Endothelial cell of umbilical vein (primary cell): Measurements from ENCODE around the gene CPNE1. TPM values are rescaled to one million over a fixed set of nuclear protein-coding genes. Genes with fewer than 3 reads are reported as not detected.

ENCODE experiments used
- BruUV-seq: library from RNA; stranded (reverse); fragments of 400-500 nt; replicated peaks from 2 replicates; lab custom pipeline; 2021; lab: Mats Ljungman, UMichigan
- CTCF ChIA-PET: fragments of 300-600, 350-600 bp; sonication (Branson Sonifier 250); formaldehyde crosslinking; loops from one replicate; lab custom pipeline; 2021; ENCODE audit warnings: antibody characterized with exemption, inconsistent platforms; lab: Charles Lee
- POLR2A ChIA-PET: fragments of 300-600, 350-600 bp; sonication (Branson Sonifier 250); formaldehyde crosslinking; loops from one replicate; lab custom pipeline; 2021; ENCODE audit warnings: antibody characterized with exemption, inconsistent platforms; lab: Charles Lee
- DNase-seq: peaks from one replicate; pipeline ENCODE4 v3.0.0-alpha.2; 2011; ENCODE audit warnings: low read depth, low spot score
- FAIRE-seq: peaks from 2 replicates; lab custom pipeline; 2011; peaks lifted over from hg19 to GRCh38; lab: Jason Lieb, UNC
- H2AFZ ChIP-seq: 2 replicates; pipeline ENCODE4 v1.6.0; 2012; ENCODE audit warnings: low read depth, low read length, control low read depth, inconsistent platforms
- H3K27ac ChIP-seq: 2 replicates; pipeline ENCODE4 v1.5.1; 2011; ENCODE audit warnings: low read depth, mild to moderate bottlenecking, control low read depth, low read length, moderate library complexity; ENCODE audit not compliant: insufficient read depth
- H3K27me3 ChIP-seq, 2 experiments: 2 replicates each; pipeline versions ENCODE4 v1.6.0 to v1.6.1; 2011; ENCODE audit warnings: low read length in 2 of 2, mixed read lengths in 1 of 2; ENCODE audit not compliant: control insufficient read depth in 2 of 2, insufficient read depth in 2 of 2
- H3K36me3 ChIP-seq, 2 experiments: 2 replicates in 1 of 2; 3 replicates in 1 of 2; pipeline ENCODE4 v1.5.1; 2011; ENCODE audit warnings: low read length in 2 of 2, mild to moderate bottlenecking in 1 of 2, moderate library complexity in 1 of 2; ENCODE audit not compliant: control insufficient read depth in 2 of 2, insufficient read depth in 2 of 2; ENCODE audit errors: extremely low read depth in 1 of 2
- H3K4me1 ChIP-seq: 3 replicates; pipeline ENCODE4 v1.5.1; 2011; ENCODE audit warnings: mild to moderate bottlenecking, low read length; ENCODE audit not compliant: control insufficient read depth, insufficient read depth; ENCODE audit errors: extremely low read depth
- H3K4me2 ChIP-seq: 2 replicates; pipeline ENCODE4 v1.6.1; 2011; ENCODE audit warnings: low read length, control low read depth, mixed read lengths; ENCODE audit not compliant: insufficient read depth
- H3K4me3 ChIP-seq, 3 experiments: fragments of 200-600 bp in 1 of 3; sonication (generic), shearing (Covaris generic) in 1 of 3; replicated peaks in 1 of 3; 2 replicates each; pipeline ENCODE4 v1.5.1; 2011 to 2016; ENCODE audit warnings: control low read depth in 3 of 3, low read length in 3 of 3, mild to moderate bottlenecking in 2 of 3, inconsistent platforms in 1 of 3, low read depth in 1 of 3, moderate library complexity in 1 of 3; ENCODE audit not compliant: insufficient read depth in 1 of 3
- H3K79me2 ChIP-seq: 2 replicates; pipeline ENCODE4 v1.6.0; 2012; ENCODE audit warnings: low read length, inconsistent platforms; ENCODE audit not compliant: control insufficient read depth, insufficient read depth
- H3K9ac ChIP-seq: replicated peaks from 2 replicates; pipeline ENCODE3; 2011; ENCODE audit warnings: low read length, control low read depth; ENCODE audit not compliant: insufficient read depth; ENCODE audit errors: extremely low read depth
- H3K9me1 ChIP-seq: replicated peaks from 3 replicates; pipeline ENCODE4 v1.6.0; 2011; ENCODE audit warnings: mild to moderate bottlenecking, low read length; ENCODE audit not compliant: control insufficient read depth, insufficient read depth; ENCODE audit errors: extremely low read depth
- H3K9me3 ChIP-seq: replicated peaks from 2 replicates; pipeline ENCODE4 v1.5.1; 2012; ENCODE audit warnings: low read length, inconsistent platforms; ENCODE audit not compliant: control insufficient read depth, insufficient read depth
- H4K20me1 ChIP-seq: replicated peaks from 2 replicates; pipeline ENCODE3; 2011; ENCODE audit warnings: mild to moderate bottlenecking, low read length; ENCODE audit not compliant: control insufficient read depth, insufficient read depth; ENCODE audit errors: extremely low read depth
- EZH2 ChIP-seq: IDR thresholded peaks from 2 replicates; pipeline ENCODE4 v1.6.1; 2012; ENCODE audit warnings: borderline replicate concordance, low read depth, mild to moderate bottlenecking, moderate library complexity, low read length, inconsistent platforms; ENCODE audit not compliant: severe bottlenecking
- FOS ChIP-seq: IDR thresholded peaks from 2 replicates; pipeline ENCODE4 v1.6.1; 2011; ENCODE audit warnings: mild to moderate bottlenecking, low read length, moderate library complexity, borderline replicate concordance; ENCODE audit not compliant: insufficient read depth
- GATA2 ChIP-seq: IDR thresholded peaks from 2 replicates; pipeline ENCODE4 v1.7.0; 2011; ENCODE audit warnings: low read depth, mild to moderate bottlenecking, moderate library complexity, mixed read lengths, low read length; ENCODE audit not compliant: insufficient read length, insufficient read depth
- JUN ChIP-seq: IDR thresholded peaks from 2 replicates; pipeline ENCODE4 v1.6.1; 2011; ENCODE audit warnings: borderline replicate concordance, low read depth; ENCODE audit not compliant: insufficient read length, insufficient read depth
- MYC ChIP-seq: IDR thresholded peaks from one replicate; pipeline ENCODE4 v1.6.1; 2011; ENCODE audit warnings: mild to moderate bottlenecking, low read depth, low read length
- POLR2A ChIP-seq: IDR thresholded peaks from 2 replicates; pipeline ENCODE4 v1.6.1; 2012; ENCODE audit warnings: low read depth, mild to moderate bottlenecking, control low read depth, low read length
- POLR2AphosphoS5 ChIP-seq: IDR thresholded peaks from 2 replicates; pipeline ENCODE4 v1.6.1; 2012; ENCODE audit warnings: low read depth, mild to moderate bottlenecking, control low read depth, low read length, moderate library complexity; ENCODE audit not compliant: insufficient read depth
- dilution Hi-C: fragments of 300-500 bp; cut with MboI; formaldehyde crosslinking; loops from one replicate; pipeline ENCODE4 v1.15.0; 2019; ENCODE audit warnings: low sequenced_read_pairs; ENCODE audit not compliant: extremely low pct_ligation_motif_present
- intact Hi-C: fragments of 100-400 bp; cut with micrococcal nuclease; formaldehyde crosslinking; loops from one replicate; pipeline ENCODE4 v1.10.0; 2022
- polyA plus RNA-seq, 4 experiments: library from polyadenylated mRNA; depleted of rRNA in 3 of 4; stranded (reverse) in 3 of 4; unstranded in 1 of 4; fragments of >200 nt; gene quantifications; 2 replicates each; pipeline versions ENCODE4 v1.2.1 to v1.2.3, GENCODE V29; 2011 to 2012; ENCODE audit warnings: missing spikeins in 1 of 4
- total RNA-seq: library from RNA; stranded (reverse); gene quantifications from 2 replicates; pipeline ENCODE4 v1.2.3, GENCODE V29; 2021
- TF ChIP-seq, protein P1 (sequence below): IDR thresholded peaks from 2 replicates; pipeline ENCODE4 v1.6.1; 2011; ENCODE audit not compliant: insufficient read depth, insufficient read length
- TF ChIP-seq, protein P2 (sequence below), 2 donors: IDR thresholded peaks; 1 replicate in 1 of 2; 2 replicates in 1 of 2; pipeline ENCODE4 v1.5.1; 2011; ENCODE audit warnings: low read length in 2 of 2, mild to moderate bottlenecking in 2 of 2, moderate library complexity in 2 of 2, control low read depth in 1 of 2, inconsistent platforms in 1 of 2, low read depth in 1 of 2; ENCODE audit not compliant: insufficient read depth in 1 of 2; ENCODE audit errors: extremely low read depth in 1 of 2

Gene CPNE1
- total and polyA plus RNA-seq, 2 donors (not counting 3 experiments of a cell fraction or from before 2014, with no cell fraction given), result 244 to 316 TPM

- ChIA-PET POLR2A (interaction anchor here (0.5 kb wide), 1 partner anchor 502 kb away, joined by 5 read pairs; no protein-coding TSS in a partner anchor), CTCF (interaction anchor here (2.3 kb wide), 1 partner anchor 14 kb away, joined by 11 read pairs; no protein-coding TSS in a partner anchor)
- FAIRE-seq (no peak), DNase-seq (no peak)
- Histone ChIP-seq H3K36me3 (peaks cover 6 to 28% of the 10 kb centered on the region in 2 experiments), H3K4me3 (no peak overlapping the region), H4K20me1 (no peaks in the 10 kb centered on the region), H3K4me1 (no peaks in the 10 kb centered on the region), H3K79me2 (peaks cover 12% of the 10 kb centered on the region), H3K9me3 (no peaks in the 10 kb centered on the region), H3K4me2 (no peak overlapping the region), H3K27me3 (no peaks in the 10 kb centered on the region), H3K9me1 (no peaks in the 10 kb centered on the region), H3K27ac (no peak overlapping the region), H2AFZ (no peak overlapping the region), H3K9ac (no peak overlapping the region)
- no peak for TF ChIP-seq POLR2A
- no peak for TF ChIP-seq MYC
- no peak for TF ChIP-seq GATA2
- TF ChIP-seq, protein P1, sequence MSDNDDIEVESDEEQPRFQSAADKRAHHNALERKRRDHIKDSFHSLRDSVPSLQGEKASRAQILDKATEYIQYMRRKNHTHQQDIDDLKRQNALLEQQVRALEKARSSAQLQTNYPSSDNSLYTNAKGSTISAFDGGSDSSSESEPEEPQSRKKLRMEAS, result no peak
- TF ChIP-seq POLR2AphosphoS5, result no peak
- TF ChIP-seq EZH2, result no peak
- no peak for TF ChIP-seq JUN
- no peak for TF ChIP-seq FOS
- TF ChIP-seq, protein P2, sequence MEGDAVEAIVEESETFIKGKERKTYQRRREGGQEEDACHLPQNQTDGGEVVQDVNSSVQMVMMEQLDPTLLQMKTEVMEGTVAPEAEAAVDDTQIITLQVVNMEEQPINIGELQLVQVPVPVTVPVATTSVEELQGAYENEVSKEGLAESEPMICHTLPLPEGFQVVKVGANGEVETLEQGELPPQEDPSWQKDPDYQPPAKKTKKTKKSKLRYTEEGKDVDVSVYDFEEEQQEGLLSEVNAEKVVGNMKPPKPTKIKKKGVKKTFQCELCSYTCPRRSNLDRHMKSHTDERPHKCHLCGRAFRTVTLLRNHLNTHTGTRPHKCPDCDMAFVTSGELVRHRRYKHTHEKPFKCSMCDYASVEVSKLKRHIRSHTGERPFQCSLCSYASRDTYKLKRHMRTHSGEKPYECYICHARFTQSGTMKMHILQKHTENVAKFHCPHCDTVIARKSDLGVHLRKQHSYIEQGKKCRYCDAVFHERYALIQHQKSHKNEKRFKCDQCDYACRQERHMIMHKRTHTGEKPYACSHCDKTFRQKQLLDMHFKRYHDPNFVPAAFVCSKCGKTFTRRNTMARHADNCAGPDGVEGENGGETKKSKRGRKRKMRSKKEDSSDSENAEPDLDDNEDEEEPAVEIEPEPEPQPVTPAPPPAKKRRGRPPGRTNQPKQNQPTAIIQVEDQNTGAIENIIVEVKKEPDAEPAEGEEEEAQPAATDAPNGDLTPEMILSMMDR (IDR thresholded peaks at IDR 0.05; ENCODE audit: extremely low read depth in 1 of 2, insufficient read depth in 1 of 2, low read depth in 1 of 2, low read length in 2 of 2), result no peak
- dilution Hi-C loops (no loop called here), intact Hi-C loops (no loop called here)
- no TSS peak for BruUV-seq
These were observed 32.1 kb downstream of the CPNE1 start for GRCh38 chr20:35632539-35633115.
